Right cardiac atrium (tissue), 5 donors: ENCODE data around the gene SEC62. TPM values are rescaled to one million over a fixed set of nuclear protein-coding genes. Genes with fewer than 3 reads are reported as not detected.
"Not testable (repeated sequence)": the region's sequence is repeated elsewhere in the genome, so short reads cannot be mapped to it uniquely, and the experiment has no call there.

Experiments
- ATAC-seq, 2 donors: fragments of 200-7000 bp; cut with Tn5 transposase; one replicate each; pipeline versions ENCODE4 v1.8.0 to v1.9.1; 2020; ENCODE audit warnings: moderate library complexity in 2 of 2, mild to moderate bottlenecking in 1 of 2
- DNase-seq, 3 donors: peaks; one replicate each; pipeline ENCODE4 v3.0.0-alpha.2; 2020
- H3K27ac ChIP-seq: one replicate; pipeline ENCODE4 v1.5.1; 2013; ENCODE audit warnings: mild to moderate bottlenecking, low read length, control low read depth, moderate library complexity
- H3K27me3 ChIP-seq: one replicate; pipeline ENCODE4 v1.6.1; 2013; ENCODE audit not compliant: control insufficient read depth, insufficient read depth
- H3K4me1 ChIP-seq: one replicate; pipeline ENCODE4 v1.6.1; 2013; ENCODE audit warnings: low read length; ENCODE audit not compliant: control insufficient read depth, insufficient read depth
- H3K4me3 ChIP-seq: one replicate; pipeline ENCODE4 v1.5.1; 2013; ENCODE audit warnings: low read length, control low read depth
- H3K9me3 ChIP-seq: one replicate; pipeline ENCODE4 v1.6.1; 2013; ENCODE audit warnings: low read length; ENCODE audit not compliant: control insufficient read depth
- WGBS: extraction: QIAGEN DNeasy Blood & Tissue Kit; methylation state at CpG from one replicate; pipeline ENCODE4 v1.1.7; 2013; 5-methylcytosine and 5-hydroxymethylcytosine counted together
- intact Hi-C, 4 donors: fragments of 100-400 bp; cut with DNase I; formaldehyde crosslinking; loops; one replicate each; pipeline versions ENCODE4 v1.11.0 to v1.14.0; 2022 to 2023
- polyA plus RNA-seq: library from polyadenylated mRNA; stranded (reverse); fragments of 200-250 nt; gene quantifications from one replicate; pipeline ENCODE4 v1.2.3, GENCODE V29; 2013
- total RNA-seq, 4 donors: library from RNA; stranded (reverse); fragmentation: NEBNext Ultra II Directional; extraction: Animal tissue kit (Norgen Biotek cat#: 25700); gene quantifications; one replicate each; pipeline ENCODE4 v1.2.1, GENCODE V29; 2021
- donor health status: healthy with polysubstance abuse.
- donor health status: DM: no; HTN: yes; CAD: no.
- donor health status: DM: no; HTN: no; CAD: no.
- donor health status: DM: no; HTN: yes; CAD: no; lungs with severe emphysema.
- donor health status: DM: yes; HTN: yes; CAD: no.

The SEC62 gene
- total and polyA plus RNA-seq, 5 donors, result 45.0 to 99.7 (median 96.6) TPM

DNA sequence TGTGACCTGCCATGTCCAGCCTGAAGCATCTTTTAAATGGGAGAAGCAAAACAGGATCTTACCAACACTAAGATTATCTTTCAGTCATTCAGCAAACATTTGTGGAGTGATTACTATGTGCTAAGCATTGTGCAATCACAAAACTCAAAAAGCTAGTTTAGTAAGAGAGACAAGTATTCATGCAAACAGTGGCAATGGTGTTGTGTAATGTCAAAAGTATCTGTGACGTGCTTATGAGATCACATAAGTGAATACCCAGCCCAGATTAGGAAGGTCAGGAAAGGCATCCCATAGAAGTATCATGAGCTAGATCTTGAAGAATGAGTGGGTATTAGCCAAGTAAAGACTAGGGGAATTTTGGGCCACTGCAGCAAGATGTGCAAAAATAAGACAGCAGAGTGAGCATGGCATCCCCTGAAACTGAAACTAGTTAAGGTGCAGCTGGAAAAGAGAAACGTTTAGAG is 32.1 kb downstream of the SEC62 start:
- intact Hi-C loops, result no loop called here
- no peak for ATAC-seq
- H3K27me3 ChIP-seq, result no peaks in the 10 kb centered on the region

DNA sequence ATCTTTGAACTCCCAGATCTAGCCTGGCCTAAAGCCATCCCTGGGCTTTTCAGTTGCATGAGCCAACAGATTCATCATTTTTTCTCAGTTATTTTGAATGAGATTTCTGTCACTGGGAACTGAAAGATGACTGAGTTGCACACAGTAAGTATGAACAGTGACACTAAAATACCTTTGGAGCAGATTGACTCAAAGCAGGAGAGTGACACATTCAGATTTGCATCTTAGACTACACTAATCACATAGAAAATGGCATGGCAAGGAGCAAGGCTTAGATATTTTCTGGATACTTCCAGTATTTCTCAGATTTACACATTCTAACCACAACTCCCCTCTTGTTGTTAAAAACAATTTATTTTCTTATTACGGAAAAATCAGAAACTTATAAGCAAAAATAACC is 32.8 kb downstream of the SEC62 start:
- H3K9me3 ChIP-seq, result no peaks in the 10 kb centered on the region
- H3K4me3 ChIP-seq, result no peak overlapping the region
- DNase-seq, result no peak
- ATAC-seq, result no peak
- peaks cover 3% of the 10 kb centered on the region for H3K4me1 ChIP-seq
- 97% methylated on average over 1 of the region's 1 CpG for WGBS
- no peak overlapping the region for H3K27ac ChIP-seq
- H3K27me3 ChIP-seq, result no peaks in the 10 kb centered on the region
- intact Hi-C loops, result no loop called here

More for the DNA sequence above, 32.1 kb downstream of the SEC62 start:
- WGBS, result 50% methylated on average over 2 of the region's 2 CpGs
- Histone ChIP-seq H3K4me1 (peaks cover 3% of the 10 kb centered on the region), H3K4me3 (no peak overlapping the region), H3K9me3 (no peaks in the 10 kb centered on the region), H3K27ac (no peak overlapping the region)
- no peak for DNase-seq

DNA sequence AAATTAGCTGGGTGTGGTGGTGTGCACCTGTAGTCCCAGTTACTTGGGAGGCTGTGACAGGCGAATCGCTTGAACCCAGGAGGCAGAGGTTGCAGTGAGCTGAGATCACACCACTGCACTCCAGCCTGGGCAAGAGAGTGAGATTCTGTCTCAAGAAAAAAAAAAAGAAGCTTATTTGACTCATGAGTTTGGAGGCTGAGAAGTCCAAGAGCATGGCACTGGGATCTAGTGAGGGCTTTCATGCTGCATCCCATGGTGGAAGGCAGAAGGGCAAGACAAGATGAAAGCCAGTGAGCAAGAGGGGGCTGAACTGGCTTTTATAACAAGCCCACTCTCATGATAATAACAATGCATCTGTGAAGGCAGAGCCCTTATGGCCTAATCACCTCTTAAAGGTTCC is 33.4 kb downstream of the SEC62 start:
- no peak for ATAC-seq
- 99% methylated on average over 2 of the region's 2 CpGs for WGBS
- Histone ChIP-seq H3K27ac (no peak overlapping the region), H3K4me3 (no peak overlapping the region), H3K4me1 (peaks cover 3% of the 10 kb centered on the region), H3K27me3 (no peaks in the 10 kb centered on the region), H3K9me3 (no peaks in the 10 kb centered on the region)
- intact Hi-C loops, result no loop called here
- DNase-seq, result no peak

DNA sequence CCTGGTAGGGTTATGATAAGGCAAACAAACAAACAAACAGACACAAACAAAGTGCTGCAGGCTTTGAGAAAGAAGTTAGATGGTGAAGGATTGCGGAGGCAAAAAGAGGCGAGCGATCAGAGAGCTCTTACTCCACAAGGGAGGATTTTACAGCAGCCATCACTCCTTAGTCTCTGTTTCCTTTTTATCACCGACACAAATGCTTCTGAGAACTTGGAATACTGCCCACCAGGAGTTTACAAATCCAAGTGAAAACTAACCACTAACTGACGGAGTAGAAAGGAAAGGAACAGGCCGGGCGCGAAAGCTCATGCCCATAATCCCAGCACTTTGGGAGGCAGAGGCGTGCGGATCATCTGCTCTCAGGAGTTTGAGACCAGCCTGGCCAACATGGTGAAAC is 35.6 kb downstream of the SEC62 start:
- H3K4me3 ChIP-seq, result no peak overlapping the region
- ATAC-seq, result no peak
- no peak for DNase-seq
- H3K27me3 ChIP-seq, result no peaks in the 10 kb centered on the region
- H3K4me1 ChIP-seq, result peaks cover 2% of the 10 kb centered on the region
- WGBS, result 68% methylated on average over 10 of the region's 10 CpGs
- H3K9me3 ChIP-seq, result no peaks in the 10 kb centered on the region
- no peak overlapping the region for H3K27ac ChIP-seq
- intact Hi-C loops, result no loop called here

DNA sequence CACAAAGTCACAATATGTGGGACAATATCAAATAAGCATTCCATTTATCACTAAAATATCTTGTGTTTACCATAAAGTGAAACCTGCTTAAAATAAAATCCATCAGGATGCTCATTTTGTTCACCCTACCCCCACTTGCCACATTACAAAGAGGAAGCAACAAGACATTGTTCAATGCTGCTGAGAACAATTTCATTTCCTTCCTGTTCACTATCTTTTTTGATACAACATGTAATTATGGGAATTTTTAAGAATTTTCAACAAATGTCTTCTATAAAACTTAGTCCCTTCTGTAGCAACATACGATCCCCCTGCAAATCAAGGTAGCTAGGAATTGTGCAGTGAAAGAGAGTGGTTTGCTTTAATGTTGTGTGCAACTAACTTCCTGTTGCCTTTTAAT is 36.3 kb downstream of the SEC62 start:
- H3K27me3 ChIP-seq, result no peaks in the 10 kb centered on the region
- 50% methylated on average over 1 of the region's 1 CpG for WGBS
- intact Hi-C loops, result no loop called here
- no peaks in the 10 kb centered on the region for H3K9me3 ChIP-seq
- H3K4me3 ChIP-seq, result no peak overlapping the region
- H3K4me1 ChIP-seq, result peaks cover 2% of the 10 kb centered on the region
- no peak overlapping the region for H3K27ac ChIP-seq
- no peak for DNase-seq
- no peak for ATAC-seq

DNA sequence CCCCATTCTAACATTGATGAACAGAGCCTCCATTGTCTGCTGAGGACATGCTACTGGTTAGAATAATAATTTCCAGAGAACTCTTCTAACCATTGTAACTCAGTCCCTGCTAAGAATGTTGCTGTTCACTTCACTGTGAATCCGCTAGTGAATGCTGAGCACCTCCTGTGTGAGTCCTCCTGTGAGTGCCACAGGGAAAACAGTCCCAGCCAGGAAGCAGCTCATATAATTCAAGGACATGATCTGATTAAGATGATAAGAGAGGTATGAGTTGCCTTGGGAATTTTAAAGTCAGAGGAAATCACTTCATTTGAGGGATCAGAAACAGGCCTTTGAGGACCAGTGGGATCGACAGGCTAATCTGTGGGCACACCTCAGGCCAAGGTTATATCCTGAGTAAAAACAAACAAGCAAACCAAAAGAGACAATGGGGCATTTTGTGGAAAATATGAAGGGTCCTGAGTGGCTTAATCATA is 37.3 kb downstream of the SEC62 start:
- DNase-seq, result no peak
- no peak for ATAC-seq
- no peaks in the 10 kb centered on the region for H3K27me3 ChIP-seq
- no peak overlapping the region for H3K27ac ChIP-seq
- intact Hi-C loops, result no loop called here
- 69% methylated on average over 2 of the region's 2 CpGs for WGBS
- H3K4me3 ChIP-seq, result no peak overlapping the region
- no peaks in the 10 kb centered on the region for H3K9me3 ChIP-seq
- H3K4me1 ChIP-seq, result peaks cover 2% of the 10 kb centered on the region

DNA sequence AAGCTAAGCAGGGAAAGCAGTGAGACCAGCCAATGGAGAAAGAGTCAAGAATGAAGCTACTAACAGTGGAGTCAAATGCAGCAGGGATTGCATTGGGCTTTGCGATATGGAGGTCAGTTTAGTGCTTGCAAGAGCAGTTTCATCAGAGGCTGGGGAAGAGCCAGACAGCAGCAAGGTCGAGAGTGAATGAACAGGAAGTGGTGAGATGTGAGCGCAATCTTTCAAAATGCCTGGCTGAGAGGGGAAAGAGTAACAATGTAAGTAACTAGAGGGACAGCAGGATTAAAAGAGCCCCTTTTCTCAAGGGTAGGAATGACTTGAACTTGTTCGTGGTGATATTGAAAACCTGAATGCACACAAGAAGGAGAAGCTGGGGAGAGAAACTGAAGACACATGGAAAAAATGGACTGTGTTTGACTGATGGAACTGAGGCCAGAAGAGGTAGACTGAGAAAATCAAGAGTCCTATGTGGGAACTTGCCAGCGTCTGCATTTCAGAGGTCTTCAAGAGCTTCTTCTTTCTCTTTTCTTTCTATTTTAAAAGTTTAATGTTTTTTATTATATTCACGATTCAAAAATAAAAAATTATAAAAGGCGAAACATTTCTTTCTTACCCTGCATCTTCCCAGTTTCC is 40.5 kb downstream of the SEC62 start:
- ATAC-seq (peak; percentile 40 to 47), DNase-seq (peak in 1 of 3 donors; percentile 22)
- Histone ChIP-seq H3K27ac (no peak overlapping the region), H3K4me3 (no peak overlapping the region), H3K27me3 (no peaks in the 10 kb centered on the region), H3K4me1 (peaks cover 2% of the 10 kb centered on the region), H3K9me3 (no peaks in the 10 kb centered on the region)
- WGBS, result 66% methylated on average over 7 of the region's 7 CpGs
- intact Hi-C loops, result no loop called here

DNA sequence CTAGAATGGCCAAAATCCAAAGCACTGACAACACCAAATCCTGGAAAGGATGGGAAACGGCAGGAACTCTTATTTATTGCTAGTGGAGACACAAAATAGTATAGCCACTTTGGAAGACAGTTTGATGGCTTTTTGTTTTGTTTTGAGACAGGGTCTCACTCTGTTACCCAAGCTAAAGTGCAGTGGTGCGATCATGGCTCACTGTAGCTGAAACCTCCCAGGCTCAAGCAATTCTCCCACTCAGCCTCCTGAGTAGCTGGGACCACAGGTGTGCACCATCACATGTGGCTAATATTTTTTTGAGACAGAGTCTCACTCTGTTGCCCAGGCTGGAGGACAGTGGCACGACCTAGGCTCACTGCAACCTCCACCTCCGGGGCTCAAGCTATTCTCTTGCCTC is 43.9 kb downstream of the SEC62 start:
- no peak overlapping the region for H3K27ac ChIP-seq
- WGBS, result 91% methylated on average over 4 of the region's 4 CpGs
- ATAC-seq (no peak), DNase-seq (no peak)
- intact Hi-C loops, result no loop called here
- no peaks in the 10 kb centered on the region for H3K27me3 ChIP-seq
- H3K9me3 ChIP-seq, result no peaks in the 10 kb centered on the region
- H3K4me3 ChIP-seq, result no peak overlapping the region
- peaks cover 2% of the 10 kb centered on the region for H3K4me1 ChIP-seq

DNA sequence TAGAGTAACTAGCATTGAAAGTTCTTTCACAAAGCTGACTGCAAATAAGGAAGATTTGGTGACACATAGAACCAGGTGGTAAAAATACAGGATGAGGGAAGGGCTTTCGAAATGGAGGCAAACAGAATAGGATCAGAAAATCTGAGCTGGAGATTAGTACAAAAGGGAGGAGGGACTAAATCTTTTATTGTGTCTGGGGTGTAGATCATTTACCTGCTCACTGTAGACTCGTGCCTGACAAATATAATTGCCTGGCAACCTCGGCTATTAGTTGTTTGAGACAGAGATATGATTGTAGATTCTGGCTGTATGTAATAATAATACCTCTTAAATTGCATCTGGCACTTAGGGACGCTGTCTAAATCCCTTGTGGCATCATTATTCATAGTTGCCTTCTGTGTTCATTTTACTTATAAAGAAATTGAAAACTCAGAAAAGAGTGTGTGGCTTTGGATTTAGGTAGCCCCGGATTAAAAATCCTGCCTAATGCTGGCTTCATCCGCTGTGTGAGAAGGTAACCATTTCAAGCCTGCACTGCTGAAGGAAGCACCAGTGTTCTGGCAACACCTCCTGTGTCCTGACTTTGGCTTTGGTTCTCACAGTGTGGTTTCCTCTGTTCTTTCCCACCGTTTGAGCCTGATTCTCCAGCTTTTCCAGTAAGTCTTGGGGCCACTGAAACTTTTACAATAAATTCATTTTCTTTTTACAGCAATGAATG is 46.2 kb downstream of the SEC62 start:
- Histone ChIP-seq H3K27me3 (no peaks in the 10 kb centered on the region), H3K4me3 (no peak overlapping the region), H3K27ac (no peak overlapping the region), H3K9me3 (no peaks in the 10 kb centered on the region), H3K4me1 (no peaks in the 10 kb centered on the region)
- 58% methylated on average over 7 of the region's 7 CpGs for WGBS
- ATAC-seq (no peak), DNase-seq (no peak)
- intact Hi-C loops, result no loop called here

DNA sequence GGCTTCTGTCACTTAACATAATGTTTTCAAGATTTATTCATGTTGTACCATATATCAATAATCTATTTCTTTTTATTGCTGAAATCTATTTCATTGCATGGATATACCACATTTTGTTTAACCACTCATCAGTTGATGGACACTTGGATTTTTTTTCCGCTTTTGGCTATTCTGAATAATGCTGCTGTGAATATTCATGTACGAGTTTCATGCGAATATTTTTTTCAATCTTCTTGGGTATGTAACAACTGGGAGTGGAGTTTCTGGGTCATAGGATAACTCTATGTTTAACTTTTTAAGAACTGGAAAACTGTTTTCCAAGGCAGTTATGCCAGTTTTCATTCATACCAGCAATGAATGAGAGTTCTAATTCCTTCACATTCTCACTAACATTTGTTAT is 49.5 kb downstream of the SEC62 start:
- intact Hi-C loops, result no loop called here
- DNase-seq, result no peak
- no peaks in the 10 kb centered on the region for H3K4me1 ChIP-seq
- H3K27ac ChIP-seq, result no peak overlapping the region
- no peaks in the 10 kb centered on the region for H3K27me3 ChIP-seq
- no peaks in the 10 kb centered on the region for H3K9me3 ChIP-seq
- no peak overlapping the region for H3K4me3 ChIP-seq
- ATAC-seq, result no peak
- 86% methylated on average over 3 of the region's 3 CpGs for WGBS

DNA sequence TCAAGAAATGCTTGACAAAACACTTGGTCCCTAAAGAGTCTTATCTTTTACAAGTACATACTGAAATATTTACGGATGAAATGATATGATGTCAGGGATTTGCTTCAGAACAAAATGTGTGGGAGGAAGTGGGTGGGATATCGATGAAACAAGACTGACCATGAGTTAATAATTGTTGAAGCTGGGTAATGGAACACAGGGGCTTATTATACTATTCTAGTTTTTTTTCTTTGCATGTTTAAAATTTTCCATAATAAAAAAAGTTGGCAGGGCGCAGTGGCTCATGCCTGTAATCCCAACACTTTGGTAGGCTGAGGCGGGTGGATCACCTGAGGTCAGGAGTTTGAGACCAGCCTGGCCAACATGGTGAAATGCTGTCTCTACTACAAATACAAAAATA is 52.7 kb downstream of the SEC62 start:
- WGBS, result 64% methylated on average over 4 of the region's 4 CpGs
- H3K9me3 ChIP-seq, H3K4me1 ChIP-seq, H3K4me3 ChIP-seq, H3K27ac ChIP-seq, ATAC-seq, H3K27me3 ChIP-seq, DNase-seq, intact Hi-C loops: not testable (repeated sequence)
